Adrenal gland (tissue), 12 donors: ENCODE results near the gene OR52D1. TPM values are rescaled to one million over a fixed set of nuclear protein-coding genes. Genes with fewer than 3 reads are reported as not detected.

ENCODE experiments used
- DNase-seq, 7 donors: peaks; one replicate each; pipeline ENCODE4 v3.0.0-alpha.2; 2019 to 2020
- H3K27ac ChIP-seq, 5 donors: fragments of 200-600 bp; sonication (generic) in 4 of 5; 1 replicate in 3 of 5; 2 replicates in 2 of 5; pipeline versions ENCODE4 v1.5.1 to v1.8.0; 2016 to 2020; ENCODE audit warnings: mild to moderate bottlenecking in 1 of 5
- H3K27me3 ChIP-seq: fragments of 200-600 bp; 2 replicates; pipeline ENCODE4 v1.8.0; 2021
- H3K36me3 ChIP-seq, 2 donors: fragments of 200-600 bp; replicated peaks in 1 of 2; 1 replicate in 1 of 2; 2 replicates in 1 of 2; pipeline versions ENCODE4 v1.5.1 to v1.8.0; 2018 to 2022
- H3K4me1 ChIP-seq, 2 donors: fragments of 200-600 bp; replicated peaks in 1 of 2; 1 replicate in 1 of 2; 2 replicates in 1 of 2; pipeline versions ENCODE4 v1.5.1 to v1.8.0; 2018 to 2021
- H3K4me3 ChIP-seq, 4 donors: fragments of 200-600 bp; sonication (generic) in 3 of 4; one replicate each; pipeline ENCODE4 v1.5.1; 2016 to 2018
- H3K9me3 ChIP-seq, 3 donors: fragments of 200-600 bp; sonication (generic) in 1 of 3; replicated peaks in 1 of 3; 1 replicate in 2 of 3; 2 replicates in 1 of 3; pipeline versions ENCODE4 v1.5.1 to v1.8.0; 2016 to 2021
- CTCF ChIP-seq, 6 experiments: fragments of 450-650 bp in 4 of 6; fragments of 200-600 bp in 2 of 6; sonication (generic) in 1 of 6; IDR thresholded peaks; 1 replicate in 5 of 6; 2 replicates in 1 of 6; pipeline versions ENCODE4 v1.5.1 to v1.8.0; 2016 to 2021; ENCODE audit warnings: antibody characterized with exemption in 6 of 6, mild to moderate bottlenecking in 2 of 6, moderate library complexity in 1 of 6
- POLR2A ChIP-seq, 2 donors: fragments of 450-650 bp; IDR thresholded peaks; one replicate each; pipeline ENCODE4 v1.6.1; 2017; ENCODE audit warnings: antibody characterized with exemption in 2 of 2, mild to moderate bottlenecking in 2 of 2, moderate library complexity in 1 of 2
- WGBS, 4 donors: extraction: QIAGEN DNeasy Blood & Tissue Kit in 2 of 4; methylation state at CpG; one replicate each; pipeline versions ENCODE4 v1.1.5 to v1.1.7; 2013 to 2017; 5-methylcytosine and 5-hydroxymethylcytosine counted together
- intact Hi-C, 2 donors: fragments of 100-400 bp; cut with DNase I; formaldehyde crosslinking; loops; one replicate each; pipeline versions ENCODE4 v1.14.1 to v1.15.0; 2022 to 2023
- polyA plus RNA-seq, 3 donors: library from polyadenylated mRNA; stranded (reverse); fragments of 200-250 nt in 2 of 3; fragments of 350-450 nt in 1 of 3; fragmentation: Illumina TruSeq in 1 of 3; extraction: RNeasy Lipid Tissue Mini Kit (QIAGEN cat#74804) in 1 of 3; gene quantifications; one replicate each; pipeline ENCODE4 v1.2.3, GENCODE V29; 2013 to 2014
- total RNA-seq, 9 donors: library from RNA; depleted of rRNA in 4 of 9; stranded (reverse); fragments of >200 nt in 4 of 9; fragments of 120-200 nt in 1 of 9; fragmentation: NEBNext Ultra II Directional in 1 of 9; extraction: Animal tissue kit (Norgen Biotek cat#: 25700) in 1 of 9; gene quantifications; one replicate each; pipeline versions ENCODE4 v1.1.0 to v1.2.4, GENCODE V29; 2013 to 2023
- donor health status: healthy with polysubstance abuse.
- donor health status: Bipolar disorder and iron deficiency.
- donor health status: DM: yes; HTN: yes; CAD: no.
- donor health status: DM: no; HTN: no; CAD: no.
- donor health status: DM: no; HTN: no; CAD: no.
- donor health status: DM: yes; HTN: yes; CAD: no.

Gene OR52D1
- total and polyA plus RNA-seq, 12 donors, result not detected

DNA sequence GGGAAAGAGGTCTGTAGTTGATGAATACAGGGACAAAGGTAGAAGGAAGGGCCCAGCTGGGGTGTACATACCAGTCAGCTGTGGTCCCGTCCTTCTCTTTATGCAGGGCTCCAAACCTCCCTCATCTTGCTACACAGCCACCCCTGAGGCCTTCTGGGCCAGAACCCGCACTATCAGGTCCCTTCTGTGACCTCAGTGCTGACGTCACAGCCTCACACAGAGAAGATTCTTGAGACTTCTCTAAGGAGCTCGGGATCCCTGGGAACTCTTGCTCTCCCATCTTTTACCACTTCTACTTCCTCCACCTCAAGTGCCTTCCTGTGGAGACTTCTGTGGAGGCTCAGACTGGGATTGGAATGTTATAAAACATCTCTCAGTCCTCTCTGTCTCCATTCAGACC lies 21.3 kb downstream of the OR52D1 start, which contains the start of gene UBQLN3:
Gene UBQLN3 (minus strand): TSS at position 155 of the 400 bp plus-strand sequence. CDS start 399 bp downstream, outside the sequence.
- no peak within 1 kb of the TSS for H3K4me3 ChIP-seq
- DNase-seq, result no peak
- H3K9me3 ChIP-seq, result no peaks in the 10 kb centered on the region
- TF ChIP-seq CTCF (IDR thresholded peaks at IDR 0.05) (no peak), POLR2A (IDR thresholded peaks at IDR 0.05) (no peak)
- no peak within 1 kb of the TSS for H3K27ac ChIP-seq
- no peaks in the 10 kb centered on the region for H3K36me3 ChIP-seq
- no peaks in the 10 kb centered on the region for H3K27me3 ChIP-seq
- intact Hi-C loops, result no loop called here
- H3K4me1 ChIP-seq, result no peaks in the 10 kb centered on the region
- 75 to 84% (median 80%) methylated on average over 4 of the region's 4 CpGs for WGBS, 4 donors

GRCh38 chr11:5514841-5515240 lies 26.4 kb downstream of the OR52D1 start:
- intact Hi-C loops, result no loop called here
- H3K27me3 ChIP-seq, result no peaks in the 10 kb centered on the region
- DNase-seq, result no peak
- H3K27ac ChIP-seq, result no peak overlapping the region
- TF ChIP-seq POLR2A (IDR thresholded peaks at IDR 0.05) (no peak), CTCF (IDR thresholded peaks at IDR 0.05) (no peak)
- H3K4me3 ChIP-seq, result no peak overlapping the region
- H3K4me1 ChIP-seq, result no peaks in the 10 kb centered on the region
- H3K9me3 ChIP-seq, result no peaks in the 10 kb centered on the region
- no peaks in the 10 kb centered on the region for H3K36me3 ChIP-seq

DNA sequence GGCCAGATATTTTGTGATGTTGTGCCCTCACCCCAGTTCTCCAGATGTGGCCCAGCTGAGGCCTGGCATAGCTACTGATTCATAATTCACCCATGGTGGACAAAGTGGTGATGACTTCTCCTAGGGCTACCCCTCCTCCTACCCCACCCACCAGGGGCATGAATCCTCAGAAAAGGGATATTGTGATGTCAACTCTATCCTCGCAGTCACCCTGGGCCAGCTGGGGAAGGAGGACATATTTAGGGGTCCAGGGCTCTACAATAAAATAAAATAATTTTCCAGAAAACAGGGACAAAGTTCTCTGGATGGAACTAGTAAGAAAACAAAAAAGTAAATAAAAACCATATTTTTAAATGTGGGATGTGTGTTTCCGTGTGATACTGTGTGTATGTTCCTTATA lies 28.1 kb downstream of the OR52D1 start, which contains the start of gene UBQLNL:
Gene UBQLNL (minus strand): TSS at position 101 of the 400 bp plus-strand sequence. CDS start 258 bp downstream, outside the sequence.
- Histone ChIP-seq H3K4me3 (no peak within 1 kb of the TSS), H3K36me3 (no peaks in the 10 kb centered on the region), H3K27me3 (no peaks in the 10 kb centered on the region), H3K4me1 (no peaks in the 10 kb centered on the region), H3K27ac (no peak within 1 kb of the TSS), H3K9me3 (no peaks in the 10 kb centered on the region)
- no peak for DNase-seq
- intact Hi-C loops, result no loop called here
- no peak for TF ChIP-seq POLR2A (IDR thresholded peaks at IDR 0.05)
- TF ChIP-seq CTCF (IDR thresholded peaks at IDR 0.05), result no peak
- 69 to 86% (median 80%) methylated on average over 2 of the region's 2 CpGs for WGBS, 4 donors

DNA sequence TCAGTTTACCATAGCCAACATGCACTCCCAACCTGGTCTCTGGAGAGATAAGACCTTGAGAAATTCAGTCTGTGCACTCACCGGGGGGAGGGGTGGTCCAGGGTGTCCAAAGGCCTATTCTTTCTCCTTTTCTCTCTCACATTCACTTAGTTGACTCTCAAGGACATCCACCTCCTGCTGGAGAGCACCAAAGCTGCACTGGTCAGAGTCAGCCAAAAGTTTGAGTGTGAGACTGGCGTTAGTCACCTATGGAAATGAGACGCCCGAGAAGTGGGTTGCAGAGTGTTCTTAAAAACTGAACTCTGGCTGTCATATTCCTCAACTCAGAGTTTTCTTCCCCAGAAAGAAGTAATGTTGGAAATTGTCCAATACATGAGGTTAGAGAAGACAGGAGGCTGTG lies 33.1 kb downstream of the OR52D1 start:
- Histone ChIP-seq H3K4me3 (no peak overlapping the region), H3K27ac (no peak overlapping the region), H3K9me3 (no peaks in the 10 kb centered on the region), H3K36me3 (no peaks in the 10 kb centered on the region), H3K27me3 (no peaks in the 10 kb centered on the region), H3K4me1 (no peaks in the 10 kb centered on the region)
- intact Hi-C loops, result no loop called here
- 90 to 96% (median 93%) methylated on average over 4 of the region's 4 CpGs for WGBS, 4 donors
- no peak for DNase-seq
- TF ChIP-seq CTCF (IDR thresholded peaks at IDR 0.05), result no peak
- no peak for TF ChIP-seq POLR2A (IDR thresholded peaks at IDR 0.05)
